Astrocyte (in vitro differentiated cells and primary cell): ENCODE results near the gene CHAT.

Experiments used
- CTCF ChIP-seq: IDR thresholded peaks from 2 replicates; pipeline ENCODE4 v1.5.1; 2011; ENCODE audit warnings: low read depth, mild to moderate bottlenecking, inconsistent platforms, low read length, moderate library complexity; ENCODE audit not compliant: insufficient read depth
- EZH2 ChIP-seq: IDR thresholded peaks from 2 replicates; pipeline ENCODE4 v1.6.1; 2012; ENCODE audit warnings: mild to moderate bottlenecking, low read length, inconsistent platforms; ENCODE audit not compliant: insufficient read depth

GRCh38 chr10:49688920-49689319, 75.1 kb downstream of the CHAT start:
- TF ChIP-seq CTCF (no peak), EZH2 (no peak)
